ENCODE data around the gene HSD17B4. TPM values are rescaled to one million over a fixed set of nuclear protein-coding genes. Genes with fewer than 3 reads are reported as not detected.

HSD17B4 gene
- total RNA-seq, 1 donor from 2014 or later, result 160 TPM

DNA sequence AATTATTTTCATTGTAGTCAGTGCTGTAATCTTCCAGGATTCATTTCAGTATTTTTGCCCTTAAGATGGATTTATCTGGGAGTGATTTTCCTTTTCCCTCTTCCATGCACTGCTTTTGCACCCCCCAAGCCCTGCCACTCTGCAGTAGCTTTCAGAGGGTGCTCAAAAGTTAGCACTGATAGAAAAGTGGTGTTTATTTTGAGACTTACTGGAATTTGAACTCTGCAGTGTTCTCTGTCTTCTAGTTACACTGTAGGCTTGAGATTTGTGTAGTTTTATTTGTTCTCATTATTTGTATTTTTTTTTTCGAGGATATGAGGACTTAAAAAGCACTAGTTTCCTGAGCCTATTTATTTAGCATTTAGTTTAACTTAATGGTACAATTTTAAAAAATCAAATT is 70.5 kb downstream of the HSD17B4 start:
- Mint-ChIP-seq H3K36me3 (ENCODE audit: low read depth, unreplicated experiment) (peaks cover 7% of the 10 kb centered on the region), H3K27me3 (ENCODE audit: unreplicated experiment) (peaks cover 1% of the 10 kb centered on the region), H3K4me1 (ENCODE audit: unreplicated experiment) (peaks cover 7% of the 10 kb centered on the region), H3K27ac (ENCODE audit: unreplicated experiment) (no peak overlapping the region), H3K9me3 (ENCODE audit: unreplicated experiment) (no peaks in the 10 kb centered on the region), H3K4me3 (ENCODE audit: unreplicated experiment) (no peak overlapping the region)
- no peak for DNase-seq (ENCODE audit: low spot score)
- TF ChIP-seq, protein P1, sequence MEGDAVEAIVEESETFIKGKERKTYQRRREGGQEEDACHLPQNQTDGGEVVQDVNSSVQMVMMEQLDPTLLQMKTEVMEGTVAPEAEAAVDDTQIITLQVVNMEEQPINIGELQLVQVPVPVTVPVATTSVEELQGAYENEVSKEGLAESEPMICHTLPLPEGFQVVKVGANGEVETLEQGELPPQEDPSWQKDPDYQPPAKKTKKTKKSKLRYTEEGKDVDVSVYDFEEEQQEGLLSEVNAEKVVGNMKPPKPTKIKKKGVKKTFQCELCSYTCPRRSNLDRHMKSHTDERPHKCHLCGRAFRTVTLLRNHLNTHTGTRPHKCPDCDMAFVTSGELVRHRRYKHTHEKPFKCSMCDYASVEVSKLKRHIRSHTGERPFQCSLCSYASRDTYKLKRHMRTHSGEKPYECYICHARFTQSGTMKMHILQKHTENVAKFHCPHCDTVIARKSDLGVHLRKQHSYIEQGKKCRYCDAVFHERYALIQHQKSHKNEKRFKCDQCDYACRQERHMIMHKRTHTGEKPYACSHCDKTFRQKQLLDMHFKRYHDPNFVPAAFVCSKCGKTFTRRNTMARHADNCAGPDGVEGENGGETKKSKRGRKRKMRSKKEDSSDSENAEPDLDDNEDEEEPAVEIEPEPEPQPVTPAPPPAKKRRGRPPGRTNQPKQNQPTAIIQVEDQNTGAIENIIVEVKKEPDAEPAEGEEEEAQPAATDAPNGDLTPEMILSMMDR (IDR thresholded peaks at IDR 0.05; ENCODE audit: unreplicated experiment), result no peak

DNA sequence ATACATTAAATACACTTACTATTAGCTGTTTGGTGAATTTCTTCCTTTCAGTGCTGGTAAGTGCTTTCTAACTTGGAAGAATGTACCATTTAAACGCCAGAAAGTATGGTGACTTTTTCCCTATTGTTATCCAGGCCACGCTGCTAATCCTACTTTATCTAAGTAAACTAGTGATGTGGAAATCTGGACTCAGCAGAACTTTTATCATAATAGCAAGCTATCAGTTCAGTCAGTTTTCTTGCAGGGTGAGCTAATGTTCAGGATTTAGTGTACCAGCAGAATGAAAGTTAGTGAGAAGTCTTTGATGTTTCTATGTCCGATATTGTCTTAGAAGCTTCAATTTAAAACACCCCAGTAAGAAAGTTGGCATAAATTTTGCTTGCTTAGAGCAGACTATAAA is 72.2 kb downstream of the HSD17B4 start:
- peaks cover 1% of the 10 kb centered on the region for H3K27me3 Mint-ChIP-seq (ENCODE audit: unreplicated experiment)
- no peaks in the 10 kb centered on the region for H3K36me3 Mint-ChIP-seq (ENCODE audit: low read depth, unreplicated experiment)
- no peak overlapping the region for H3K4me3 Mint-ChIP-seq (ENCODE audit: unreplicated experiment)
- no peaks in the 10 kb centered on the region for H3K9me3 Mint-ChIP-seq (ENCODE audit: unreplicated experiment)
- DNase-seq (ENCODE audit: low spot score), result no peak
- TF ChIP-seq, protein P1 (IDR thresholded peaks at IDR 0.05; ENCODE audit: unreplicated experiment), result no peak
- peaks cover 7% of the 10 kb centered on the region for H3K4me1 Mint-ChIP-seq (ENCODE audit: unreplicated experiment)
- no peak overlapping the region for H3K27ac Mint-ChIP-seq (ENCODE audit: unreplicated experiment)

DNA sequence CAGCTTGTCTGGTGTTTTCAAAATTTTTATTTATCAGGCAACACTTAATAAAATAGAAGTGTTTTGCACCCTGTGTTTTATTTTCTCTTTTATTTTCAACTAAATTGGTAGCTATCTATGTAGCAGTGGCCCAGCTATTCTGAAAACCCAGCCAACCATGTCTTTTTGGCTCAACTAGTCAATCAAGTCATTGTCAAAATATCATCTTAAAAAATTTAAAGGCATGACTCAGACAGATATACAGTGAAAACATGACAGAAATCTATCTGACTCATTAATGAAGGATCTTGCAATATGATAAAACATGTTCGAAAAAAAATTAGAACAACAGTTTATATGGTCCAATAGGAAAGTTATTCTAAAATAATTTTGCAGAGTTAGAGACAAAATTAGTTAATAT is 75.1 kb downstream of the HSD17B4 start:
- peaks cover under 1% of the 10 kb centered on the region for H3K27me3 Mint-ChIP-seq (ENCODE audit: unreplicated experiment)
- no peak overlapping the region for H3K4me3 Mint-ChIP-seq (ENCODE audit: unreplicated experiment)
- peaks cover 7% of the 10 kb centered on the region for H3K4me1 Mint-ChIP-seq (ENCODE audit: unreplicated experiment)
- TF ChIP-seq, protein P1 (IDR thresholded peaks at IDR 0.05; ENCODE audit: unreplicated experiment), result no peak
- no peaks in the 10 kb centered on the region for H3K9me3 Mint-ChIP-seq (ENCODE audit: unreplicated experiment)
- DNase-seq (ENCODE audit: low spot score), result no peak
- H3K36me3 Mint-ChIP-seq (ENCODE audit: low read depth, unreplicated experiment), result no peaks in the 10 kb centered on the region
- H3K27ac Mint-ChIP-seq (ENCODE audit: unreplicated experiment), result no peak overlapping the region

DNA sequence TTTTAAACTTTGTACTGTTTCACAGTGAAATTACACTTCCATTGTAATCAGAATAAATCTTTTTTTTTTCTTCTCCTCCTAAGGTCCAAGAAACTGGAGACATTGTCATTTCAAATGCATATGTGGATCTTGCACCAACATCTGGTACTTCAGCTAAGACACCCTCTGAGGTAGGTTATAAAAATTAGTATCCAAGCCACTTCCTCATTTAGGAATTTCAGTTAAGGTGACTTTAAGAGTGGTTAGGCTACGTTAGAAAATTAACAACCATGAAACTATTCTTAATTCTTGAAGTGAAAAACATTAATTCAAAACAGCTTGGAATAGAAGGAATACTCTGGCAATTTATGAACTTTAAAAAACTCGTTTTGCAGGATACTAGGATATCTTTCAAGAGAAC is 77.5 kb downstream of the HSD17B4 start:
- H3K27me3 Mint-ChIP-seq (ENCODE audit: unreplicated experiment), result no peaks in the 10 kb centered on the region
- DNase-seq (ENCODE audit: low spot score), result no peak
- no peak overlapping the region for H3K4me3 Mint-ChIP-seq (ENCODE audit: unreplicated experiment)
- H3K27ac Mint-ChIP-seq (ENCODE audit: unreplicated experiment), result no peak overlapping the region
- H3K9me3 Mint-ChIP-seq (ENCODE audit: unreplicated experiment), result no peaks in the 10 kb centered on the region
- H3K4me1 Mint-ChIP-seq (ENCODE audit: unreplicated experiment), result peaks cover 13% of the 10 kb centered on the region
- TF ChIP-seq, protein P1 (IDR thresholded peaks at IDR 0.05; ENCODE audit: unreplicated experiment), result no peak
- no peaks in the 10 kb centered on the region for H3K36me3 Mint-ChIP-seq (ENCODE audit: low read depth, unreplicated experiment)

DNA sequence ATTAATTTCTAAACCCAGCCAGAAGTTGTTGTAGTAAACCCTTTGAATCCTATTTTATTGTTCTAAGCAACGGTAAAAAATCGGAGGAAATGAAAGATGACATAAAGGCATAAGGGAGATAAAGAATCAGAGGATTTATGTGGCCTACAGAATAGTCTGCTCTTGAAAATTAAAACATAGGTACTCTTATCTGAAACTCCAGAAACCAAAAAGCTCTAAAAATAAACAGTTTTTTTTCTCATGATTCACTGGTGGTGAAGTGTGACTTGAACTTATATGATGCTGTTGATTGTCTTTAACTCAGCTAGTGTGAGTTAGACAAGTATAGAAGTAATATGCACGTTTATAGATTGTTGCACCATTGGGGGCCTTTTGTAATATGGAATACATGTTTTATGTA is 80.3 kb downstream of the HSD17B4 start:
- H3K9me3 Mint-ChIP-seq (ENCODE audit: unreplicated experiment), result no peaks in the 10 kb centered on the region
- H3K27ac Mint-ChIP-seq (ENCODE audit: unreplicated experiment), result no peak overlapping the region

More for the DNA sequence above, 80.3 kb downstream of the HSD17B4 start:
- H3K4me1 Mint-ChIP-seq (ENCODE audit: unreplicated experiment), result peaks cover 6% of the 10 kb centered on the region
- peaks cover 2% of the 10 kb centered on the region for H3K27me3 Mint-ChIP-seq (ENCODE audit: unreplicated experiment)
- TF ChIP-seq, protein P1 (IDR thresholded peaks at IDR 0.05; ENCODE audit: unreplicated experiment), result no peak
- DNase-seq (ENCODE audit: low spot score), result no peak
- no peaks in the 10 kb centered on the region for H3K36me3 Mint-ChIP-seq (ENCODE audit: low read depth, unreplicated experiment)
- H3K4me3 Mint-ChIP-seq (ENCODE audit: unreplicated experiment), result no peak overlapping the region

Measured in endothelial cell (in vitro differentiated cells).